GM23338 (cell line): Measurements from ENCODE around the gene RPS15A.

Source experiments
- POLR2AphosphoS5 ChIP-seq: IDR thresholded peaks from 2 replicates; pipeline ENCODE4 v1.6.1; 2016; ENCODE audit warnings: antibody characterized with exemption, low read depth
- REST ChIP-seq: IDR thresholded peaks from one replicate; pipeline ENCODE4 v1.6.1; 2018; ENCODE audit warnings: antibody characterized with exemption; ENCODE audit not compliant: unreplicated experiment

GRCh38 chr16:18809165-18809564 is 19.0 kb upstream of the RPS15A start:
- TF ChIP-seq REST, result no peak
- no peak for TF ChIP-seq POLR2AphosphoS5
